PFSK-1 (cell line): ENCODE results near the gene CACNA1I.

Experiments used
- FOXP2 ChIP-seq: optimal IDR thresholded peaks from 2 replicates; pipeline ENCODE3; 2011; ENCODE audit warnings: borderline replicate concordance, control low read depth, inconsistent platforms; ENCODE audit not compliant: insufficient read depth; ENCODE audit errors: extremely low read length, extremely low read depth
- POLR2AphosphoS5 ChIP-seq: IDR thresholded peaks from 2 replicates; pipeline ENCODE4 v1.6.1; 2012; ENCODE audit warnings: low read depth, mild to moderate bottlenecking, control low read depth, low read length, moderate library complexity
- REST ChIP-seq, 2 experiments: IDR thresholded peaks; 2 replicates each; pipeline versions ENCODE4 v1.6.1 to v1.8.0; 2011 to 2012; ENCODE audit warnings: low read depth in 2 of 2, low read length in 2 of 2, control low read depth in 1 of 2, inconsistent platforms in 1 of 2, mild to moderate bottlenecking in 1 of 2, moderate library complexity in 1 of 2; ENCODE audit not compliant: insufficient read depth in 1 of 2
- SIN3A ChIP-seq: IDR thresholded peaks from 2 replicates; pipeline ENCODE4 v1.6.1; 2012; ENCODE audit warnings: mild to moderate bottlenecking, low read length, moderate library complexity, borderline replicate concordance; ENCODE audit not compliant: insufficient read depth
- TAF1 ChIP-seq: IDR thresholded peaks from 2 replicates; pipeline ENCODE4 v1.6.1; 2012; ENCODE audit warnings: low read length, control low read depth, borderline replicate concordance; ENCODE audit not compliant: insufficient read depth

GRCh38 chr22:39705386-39705785 lies 134.8 kb downstream of the CACNA1I start:
- TF ChIP-seq TAF1 (no peak), REST (IDR thresholded peaks at IDR 0.05; ENCODE audit: insufficient read depth in 1 of 2, low read depth in 2 of 2, low read length in 2 of 2) (no peak), POLR2AphosphoS5 (no peak), FOXP2 (no peak), SIN3A (no peak)
